Heart right ventricle (tissue), 16 donors: ENCODE data around the gene SIAH2. TPM values are rescaled to one million over a fixed set of nuclear protein-coding genes. Genes with fewer than 3 reads are reported as not detected.
"Not testable (repeated sequence)": the region's sequence is repeated elsewhere in the genome, so short reads cannot be mapped to it uniquely, and the experiment has no call there.

Experiments used
- ATAC-seq, 8 donors: fragments of 200-7000 bp; cut with Tn5 transposase; one replicate each; pipeline ENCODE4 v1.9.1; 2020; ENCODE audit warnings: mild to moderate bottlenecking in 8 of 8, moderate library complexity in 8 of 8, moderate number of reproducible peaks in 1 of 8
- DNase-seq, 2 donors: peaks; one replicate each; pipeline ENCODE4 v3.0.0-alpha.2; 2020
- H3K27ac ChIP-seq, 10 donors: fragments of 200-600 bp; sonication (generic) in 2 of 10; one replicate each; pipeline versions ENCODE4 v1.5.0 to v1.8.0; 2020 to 2022; ENCODE audit warnings: mild to moderate bottlenecking in 3 of 10
- H3K27me3 ChIP-seq, 7 donors: fragments of 200-600 bp; one replicate each; pipeline ENCODE4 v1.8.0; 2021 to 2022; ENCODE audit warnings: mild to moderate bottlenecking in 2 of 7
- H3K36me3 ChIP-seq, 9 donors: fragments of 200-600 bp; sonication (generic) in 1 of 9; one replicate each; pipeline versions ENCODE4 v1.5.0 to v1.8.0; 2020 to 2022; ENCODE audit warnings: mild to moderate bottlenecking in 2 of 9
- H3K4me1 ChIP-seq, 9 donors: fragments of 200-600 bp; sonication (generic) in 1 of 9; one replicate each; pipeline versions ENCODE4 v1.5.0 to v1.8.0; 2020 to 2022; ENCODE audit warnings: mild to moderate bottlenecking in 4 of 9
- H3K4me3 ChIP-seq, 10 donors: fragments of 200-600 bp; sonication (generic) in 2 of 10; one replicate each; pipeline versions ENCODE4 v1.5.0 to v1.8.0; 2020 to 2022; ENCODE audit warnings: mild to moderate bottlenecking in 7 of 10, moderate library complexity in 2 of 10
- H3K9me3 ChIP-seq, 11 donors: fragments of 200-600 bp in 10 of 11; sonication (generic) in 2 of 11; one replicate each; pipeline versions ENCODE4 v1.5.0 to v1.8.0; 2013 to 2022; ENCODE audit warnings: mild to moderate bottlenecking in 2 of 11, control low read depth in 1 of 11, moderate library complexity in 1 of 11
- CTCF ChIP-seq, 9 donors: fragments of 200-600 bp; sonication (generic) in 2 of 9; IDR thresholded peaks; one replicate each; pipeline versions ENCODE4 v1.5.0 to v1.8.0; 2021 to 2022; ENCODE audit warnings: antibody characterized with exemption in 9 of 9, mild to moderate bottlenecking in 5 of 9, moderate library complexity in 1 of 9
- WGBS, 2 donors: extraction: QIAGEN DNeasy Blood & Tissue Kit; methylation state at CpG; one replicate each; pipeline ENCODE4 v1.1.7; 2013; ENCODE audit warnings: inconsistent platforms in 1 of 2; 5-methylcytosine and 5-hydroxymethylcytosine counted together
- intact Hi-C, 10 donors: fragments of 100-400 bp; cut with DNase I; formaldehyde crosslinking; loops; one replicate each; pipeline versions ENCODE4 v1.11.1 to v1.14.2; 2022
- polyA plus RNA-seq, 2 donors: library from polyadenylated mRNA; stranded (reverse); fragments of 200-250 nt; gene quantifications; one replicate each; pipeline ENCODE4 v1.2.3, GENCODE V29; 2013
- total RNA-seq, 10 donors: library from RNA; stranded (reverse); fragmentation: NEBNext Ultra II Directional in 3 of 10; extraction: Animal tissue kit (Norgen Biotek cat#: 25700) in 3 of 10; gene quantifications; one replicate each; pipeline versions ENCODE4 v1.2.1 to v1.2.4, GENCODE V29; 2021 to 2023
- donor health status: Arrhythmogenic right ventricular cardiomyopathy.
- donor health status: ischemic (EF 13 %, LVEDD 7.1; RV severe dilation, severe dysfunction).
- donor health status: healthy with polysubstance abuse.
- donor health status: DM: no; HTN: yes; CAD: no.
- donor health status: DM: no; HTN: no; CAD: no.
- donor health status: ischemic (EF 25% LVEDD 6.9; RV normal size, moderate dysfunction).
- donor health status: ischemic (EF 25% LVEDD 5.7; RV mildly dilated, moderate dysfunction).
- donor health status: healthy.
- donor health status: DM: yes; HTN: yes; CAD: no.
- donor health status: Ischemic cardiomyopathy.
- donor health status: ischemic (EF 35%, LVEDD 5.7; RV mildly dilated, moderate dysfunction).
- donor health status: nonischemic (EF 11% LVEDD 7.7; RV severe dilation, severe dysfunction).
- donor health status: DM: yes; HTN: yes; CAD: no.
- donor health status: PGD.
- donor health status: ischemic (EF 29% LVEDD 5.4; RV normal size, mild dysfunction).
- donor health status: nonischemic (EF 23%, LVEDD 6.1; RV moderate dilation, normal function).

SIAH2 gene
- total and polyA plus RNA-seq, 12 donors, result 6.1 to 30.7 (median 20.2) TPM

- Histone ChIP-seq H3K27me3 (peaks cover 0 to 5% (median 3%) of the 10 kb centered on the region in 7 donors), H3K27ac (no peak overlapping the region), H3K9me3 (no peaks in the 10 kb centered on the region), H3K4me1 (peaks cover 0 to 5% (median 0%) of the 10 kb centered on the region in 9 donors), H3K36me3 (no peaks in the 10 kb centered on the region), H3K4me3 (no peak overlapping the region)
- no peak for ATAC-seq
- intact Hi-C loops, result no loop called here
- DNase-seq, result no peak
- WGBS, 2 donors, result 86 to 94% methylated on average over 2 of the region's 2 CpGs
- no peak for TF ChIP-seq CTCF (IDR thresholded peaks at IDR 0.05)
Measured at GRCh38 chr3:150797155-150797554, 34.2 kb upstream of the SIAH2 start.

DNA sequence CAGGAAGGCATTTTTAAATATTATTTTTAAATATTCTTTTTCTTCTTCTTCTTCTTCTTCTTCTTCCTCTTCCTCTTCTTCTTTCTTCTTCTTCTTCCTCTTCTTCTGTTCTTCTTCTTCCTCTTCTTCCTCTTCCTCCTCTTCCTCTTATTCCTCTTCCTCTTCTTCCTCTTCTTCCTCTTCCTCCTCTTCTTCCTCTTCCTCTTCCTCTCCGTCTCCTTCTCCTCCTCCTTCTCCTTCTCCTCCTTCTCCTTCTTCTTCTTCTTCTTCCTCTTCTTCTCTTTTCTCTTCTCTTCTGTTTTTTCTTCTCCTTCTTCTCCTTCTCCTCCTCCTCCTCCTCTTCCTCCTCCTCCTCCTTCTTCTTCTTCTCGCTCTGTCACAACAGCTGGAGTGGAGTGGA is 33.6 kb upstream of the SIAH2 start:
- DNase-seq, H3K4me3 ChIP-seq, H3K27ac ChIP-seq, H3K27me3 ChIP-seq, ATAC-seq, intact Hi-C loops, H3K36me3 ChIP-seq, H3K4me1 ChIP-seq, H3K9me3 ChIP-seq: not testable (repeated sequence)
- WGBS, 2 donors, result 77 to 81% methylated on average over 2 of the region's 2 CpGs

GRCh38 chr3:150793641-150794040 is 30.7 kb upstream of the SIAH2 start:
- intact Hi-C loops, result loop anchor here in 4 of 10 donors (5.0 kb wide), 2 partner anchors 69 to 354 kb away; no protein-coding TSS in a partner anchor

DNA sequence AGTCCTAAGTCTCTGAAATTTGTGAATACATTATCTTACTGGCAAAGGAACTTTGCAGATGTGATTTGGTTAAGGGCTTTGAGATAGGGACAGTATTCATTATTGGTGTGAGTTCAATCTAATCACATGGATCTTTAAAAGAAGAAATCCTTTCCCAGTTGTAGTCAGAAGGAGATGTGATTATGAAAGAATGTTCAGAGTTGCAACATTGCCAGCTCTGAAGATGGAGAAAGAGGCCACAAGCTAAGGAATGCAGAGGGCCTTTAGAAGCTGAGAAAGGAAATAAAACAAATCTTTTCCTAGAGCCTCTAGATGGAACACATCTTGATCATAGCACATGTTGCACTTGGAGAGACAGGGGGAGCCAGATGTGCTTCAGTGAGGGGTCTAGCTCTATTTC is 27.7 kb upstream of the SIAH2 start:
- Histone ChIP-seq H3K27ac (no peak overlapping the region), H3K9me3 (peaks cover 0 to 4% (median 0%) of the 10 kb centered on the region in 11 donors), H3K4me1 (peaks cover 0 to 7% (median 0%) of the 10 kb centered on the region in 9 donors), H3K4me3 (no peak overlapping the region), H3K36me3 (no peaks in the 10 kb centered on the region), H3K27me3 (peaks cover 0 to 14% (median 0%) of the 10 kb centered on the region in 7 donors)
- ATAC-seq (no peak), DNase-seq (no peak)
- no peak for TF ChIP-seq CTCF (IDR thresholded peaks at IDR 0.05)
- intact Hi-C loops, result loop anchor here in 4 of 10 donors (5.0 kb wide), 2 partner anchors 72 to 357 kb away; no protein-coding TSS in a partner anchor

More at GRCh38 chr3:150793641-150794040, 30.7 kb upstream of the SIAH2 start:
- no peak for TF ChIP-seq CTCF (IDR thresholded peaks at IDR 0.05)
- DNase-seq, result no peak
- peaks cover 0 to 5% (median 0%) of the 10 kb centered on the region in 9 donors for H3K4me1 ChIP-seq
- no peak overlapping the region for H3K4me3 ChIP-seq
- ATAC-seq, result no peak
- H3K9me3 ChIP-seq, result peaks cover 0 to 4% (median 0%) of the 10 kb centered on the region in 11 donors
- H3K36me3 ChIP-seq, result no peaks in the 10 kb centered on the region
- WGBS, 2 donors, result 78 to 80% methylated on average over 4 of the region's 4 CpGs
- H3K27ac ChIP-seq, result no peak overlapping the region
- H3K27me3 ChIP-seq, result peaks cover 0 to 3% (median 0%) of the 10 kb centered on the region in 7 donors

DNA sequence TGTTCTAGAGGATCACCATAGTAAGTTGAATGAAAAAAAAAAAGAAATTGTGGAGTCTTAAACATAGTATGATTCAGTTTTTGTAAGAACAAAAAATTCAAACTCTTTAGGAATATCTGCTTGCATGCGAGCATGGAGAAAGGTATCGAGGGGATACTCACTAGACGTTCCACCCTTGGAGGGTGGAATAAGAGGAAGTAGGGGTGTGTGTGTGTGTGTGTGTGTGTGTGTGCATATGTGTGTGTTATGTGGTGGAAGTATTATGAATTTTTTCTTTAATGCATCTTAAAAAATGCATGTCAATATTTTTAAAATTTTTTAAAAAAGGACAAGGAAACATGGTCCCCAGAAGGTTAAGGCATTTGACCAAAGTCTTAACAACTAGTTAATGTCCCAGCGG is 26.5 kb upstream of the SIAH2 start:
- peaks cover 0 to 4% (median 0%) of the 10 kb centered on the region in 11 donors for H3K9me3 ChIP-seq
- H3K36me3 ChIP-seq, result no peaks in the 10 kb centered on the region
- peaks cover 0 to 14% (median 0%) of the 10 kb centered on the region in 7 donors for H3K27me3 ChIP-seq
- WGBS, 2 donors, result 70 to 78% methylated on average over 4 of the region's 4 CpGs
- ATAC-seq (no peak), DNase-seq (no peak)
- TF ChIP-seq CTCF (IDR thresholded peaks at IDR 0.05), result no peak
- H3K4me1 ChIP-seq, result peaks cover 0 to 7% (median 0%) of the 10 kb centered on the region in 9 donors
- intact Hi-C loops, result loop anchor here in 7 of 10 donors (5.0 to 10.0 kb wide), 8 partner anchors 65 to 358 kb away; no protein-coding TSS in a partner anchor
- no peak overlapping the region for H3K27ac ChIP-seq
- no peak overlapping the region for H3K4me3 ChIP-seq
